Measurements from ENCODE around the gene CETN3.
A peak's percentile ranks its signal among the peaks of the same experiment; 100 is the strongest.

The CETN3 gene

DNA sequence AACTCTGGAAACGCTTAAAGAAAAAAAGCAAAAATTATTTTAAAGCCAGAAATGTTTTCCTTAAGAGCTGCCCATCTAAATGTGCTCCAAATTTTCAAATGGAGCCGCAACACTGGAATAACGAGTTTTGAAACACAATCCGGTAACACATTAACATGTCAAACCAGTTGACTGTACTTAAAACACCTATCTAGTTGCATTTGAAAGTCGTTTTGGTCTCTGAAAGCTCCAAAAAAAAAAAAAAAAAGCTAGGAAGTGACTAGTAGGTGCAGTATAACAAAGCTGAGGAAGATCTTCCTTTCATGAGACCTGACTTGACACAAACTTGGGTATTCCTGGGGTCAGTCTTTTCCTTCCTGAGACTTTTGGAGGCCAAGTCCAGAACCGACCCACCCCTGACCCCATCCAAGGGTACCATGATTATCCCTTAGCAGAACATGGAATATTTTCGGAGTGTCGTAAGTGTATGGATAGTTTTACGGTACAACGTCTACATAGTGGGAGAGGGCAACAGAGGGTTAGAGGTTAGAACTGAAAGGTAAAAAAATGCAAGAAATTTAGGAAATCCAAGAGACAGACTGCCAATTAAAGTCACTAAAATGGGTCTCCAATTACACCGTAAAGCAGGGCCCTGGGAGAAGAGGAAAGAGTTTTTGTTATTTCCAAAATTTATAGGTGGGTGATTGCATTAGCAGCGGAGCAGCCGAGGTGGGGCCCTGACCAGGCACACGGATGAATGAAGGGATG, 812 bp downstream of the CETN3 start:
- Mint-ChIP-seq H3K27ac (no peak overlapping the region), H3K36me3 (ENCODE audit: low read depth) (peaks cover 32% of the 10 kb centered on the region), H3K27me3 (ENCODE audit: low read depth, poor library complexity) (peaks cover 3% of the 10 kb centered on the region), H3K4me3 (no peak overlapping the region), H3K9me3 (no peaks in the 10 kb centered on the region), H3K4me1 (peaks cover 40% of the 10 kb centered on the region)
- TF ChIP-seq, protein P1, sequence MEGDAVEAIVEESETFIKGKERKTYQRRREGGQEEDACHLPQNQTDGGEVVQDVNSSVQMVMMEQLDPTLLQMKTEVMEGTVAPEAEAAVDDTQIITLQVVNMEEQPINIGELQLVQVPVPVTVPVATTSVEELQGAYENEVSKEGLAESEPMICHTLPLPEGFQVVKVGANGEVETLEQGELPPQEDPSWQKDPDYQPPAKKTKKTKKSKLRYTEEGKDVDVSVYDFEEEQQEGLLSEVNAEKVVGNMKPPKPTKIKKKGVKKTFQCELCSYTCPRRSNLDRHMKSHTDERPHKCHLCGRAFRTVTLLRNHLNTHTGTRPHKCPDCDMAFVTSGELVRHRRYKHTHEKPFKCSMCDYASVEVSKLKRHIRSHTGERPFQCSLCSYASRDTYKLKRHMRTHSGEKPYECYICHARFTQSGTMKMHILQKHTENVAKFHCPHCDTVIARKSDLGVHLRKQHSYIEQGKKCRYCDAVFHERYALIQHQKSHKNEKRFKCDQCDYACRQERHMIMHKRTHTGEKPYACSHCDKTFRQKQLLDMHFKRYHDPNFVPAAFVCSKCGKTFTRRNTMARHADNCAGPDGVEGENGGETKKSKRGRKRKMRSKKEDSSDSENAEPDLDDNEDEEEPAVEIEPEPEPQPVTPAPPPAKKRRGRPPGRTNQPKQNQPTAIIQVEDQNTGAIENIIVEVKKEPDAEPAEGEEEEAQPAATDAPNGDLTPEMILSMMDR (IDR thresholded peaks at IDR 0.05) = no peak
- peak; percentile 7 for DNase-seq

DNA sequence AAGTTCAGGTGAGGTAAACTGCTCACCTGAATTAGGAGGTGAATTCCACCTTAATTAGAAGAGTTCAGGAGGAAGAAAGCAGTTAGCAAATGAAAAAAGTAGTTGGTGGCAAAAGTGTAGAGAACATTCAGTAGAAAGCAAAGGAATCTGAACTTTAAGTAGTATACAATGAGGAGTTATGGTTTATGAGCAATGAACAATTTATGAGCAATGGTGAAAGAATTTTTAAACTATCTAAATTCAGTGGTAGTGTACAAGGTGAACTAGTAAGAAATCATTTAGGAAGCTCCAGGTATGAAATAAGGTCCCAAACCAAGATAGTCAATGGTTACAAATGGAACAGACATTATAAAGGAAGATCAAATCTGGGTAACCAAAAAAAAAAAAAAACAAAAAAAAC, 3.1 kb downstream of the CETN3 start:
- TF ChIP-seq, protein P1 (IDR thresholded peaks at IDR 0.05) = no peak
- Mint-ChIP-seq H3K9me3 (no peaks in the 10 kb centered on the region), H3K4me3 (peak overlapping the region; percentile 68), H3K36me3 (ENCODE audit: low read depth) (peaks cover 38% of the 10 kb centered on the region), H3K27ac (no peak overlapping the region), H3K27me3 (ENCODE audit: low read depth, poor library complexity) (no peaks in the 10 kb centered on the region), H3K4me1 (peaks cover 31% of the 10 kb centered on the region)
- DNase-seq = no peak

DNA sequence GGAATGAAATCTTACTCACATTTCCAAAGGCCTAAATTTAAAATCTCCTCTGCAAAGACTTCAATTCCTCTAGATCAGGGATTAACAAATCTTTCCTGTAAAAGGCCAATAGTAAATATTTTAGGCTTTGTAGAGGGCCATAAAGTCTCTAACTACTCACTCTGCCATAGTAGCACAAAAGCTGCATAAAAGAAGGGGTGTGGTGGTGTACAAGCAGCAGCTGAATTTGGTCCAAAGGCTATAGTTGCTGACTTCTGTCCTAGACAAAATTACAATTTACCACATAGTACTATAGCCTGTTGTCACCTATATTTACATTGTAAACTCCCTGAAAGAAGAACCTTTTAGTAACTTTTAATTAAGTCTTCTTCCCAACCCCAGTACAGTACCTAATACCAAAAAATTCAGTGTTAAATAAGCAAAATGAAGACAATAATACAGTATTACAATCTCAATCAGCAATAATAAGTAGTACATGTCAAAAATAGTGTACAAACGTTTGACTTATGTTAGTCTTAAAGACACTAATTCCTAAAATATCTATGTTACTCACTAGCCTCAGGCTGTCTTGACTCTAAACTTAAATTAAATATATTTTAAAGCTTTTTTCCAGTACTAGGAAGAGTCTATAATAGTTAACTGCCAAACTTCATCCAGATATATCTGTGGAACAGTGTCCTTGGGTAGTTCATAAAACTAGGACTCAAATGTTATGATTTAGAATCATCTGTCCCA, 6.9 kb downstream of the CETN3 start:
- Mint-ChIP-seq H3K4me3 (no peak overlapping the region), H3K4me1 (peaks cover 25% of the 10 kb centered on the region), H3K27me3 (ENCODE audit: low read depth, poor library complexity) (no peaks in the 10 kb centered on the region), H3K27ac (no peak overlapping the region), H3K36me3 (ENCODE audit: low read depth) (peaks cover 60% of the 10 kb centered on the region), H3K9me3 (no peaks in the 10 kb centered on the region)
- DNase-seq = no peak
- TF ChIP-seq, protein P1 (IDR thresholded peaks at IDR 0.05) = no peak

DNA sequence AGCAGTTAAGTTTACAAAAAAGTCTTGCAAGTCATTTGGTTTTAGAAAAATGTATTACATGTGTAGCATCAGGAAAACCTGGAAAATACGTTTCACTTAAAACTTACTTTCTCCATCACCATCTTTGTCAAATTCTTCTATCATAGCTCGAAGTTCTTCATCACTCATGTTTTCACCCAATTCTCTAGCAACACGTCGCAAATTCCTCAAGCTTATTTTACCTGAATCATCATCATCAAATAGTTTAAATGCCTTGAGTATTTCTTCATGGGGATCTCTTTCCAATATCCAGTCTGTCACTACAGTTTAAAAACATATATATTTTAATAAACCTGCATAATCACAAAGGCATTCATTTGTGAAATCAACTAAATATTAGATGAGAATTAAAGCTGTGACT, 10.3 kb downstream of the CETN3 start:
- peaks cover 40% of the 10 kb centered on the region for H3K36me3 Mint-ChIP-seq (ENCODE audit: low read depth)
- H3K4me3 Mint-ChIP-seq = no peak overlapping the region

DNA sequence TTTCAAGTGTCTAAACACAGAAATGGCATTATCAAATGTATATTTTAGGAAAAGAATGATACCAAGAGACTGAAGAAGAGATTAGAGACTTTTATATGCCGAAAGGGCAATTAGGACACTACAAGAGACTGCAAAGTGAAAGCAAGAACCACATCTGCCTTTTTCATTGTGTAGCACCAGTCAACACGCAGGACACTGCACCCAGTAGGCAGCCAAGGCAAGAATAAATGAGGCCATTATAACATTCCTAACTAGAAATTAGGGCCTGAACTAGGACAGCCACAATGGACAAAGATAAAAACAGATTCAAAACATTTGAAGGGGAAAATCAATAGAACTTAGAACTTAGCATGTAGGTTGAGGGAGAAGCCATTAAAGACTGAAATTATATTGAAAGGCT, 10.8 kb downstream of the CETN3 start:
- TF ChIP-seq, protein P1 (IDR thresholded peaks at IDR 0.05) = no peak
- peak overlapping the region; percentile 0 for H3K27ac Mint-ChIP-seq
- peaks cover 37% of the 10 kb centered on the region for H3K36me3 Mint-ChIP-seq (ENCODE audit: low read depth)
- H3K9me3 Mint-ChIP-seq = no peaks in the 10 kb centered on the region
- H3K4me3 Mint-ChIP-seq = no peak overlapping the region
- H3K4me1 Mint-ChIP-seq = no peaks in the 10 kb centered on the region
- no peak for DNase-seq
- no peaks in the 10 kb centered on the region for H3K27me3 Mint-ChIP-seq (ENCODE audit: low read depth, poor library complexity)

More for the DNA sequence above, 10.3 kb downstream of the CETN3 start:
- Mint-ChIP-seq H3K27ac (no peak overlapping the region), H3K9me3 (no peaks in the 10 kb centered on the region), H3K27me3 (ENCODE audit: low read depth, poor library complexity) (no peaks in the 10 kb centered on the region), H3K4me1 (no peaks in the 10 kb centered on the region)
- DNase-seq = no peak
- TF ChIP-seq, protein P1 (IDR thresholded peaks at IDR 0.05) = no peak
